ENCODE measurements around the gene ATP1B1.

Gene ATP1B1

GRCh38 chr1:169150641-169151337 lies 44.3 kb downstream of the ATP1B1 start:
- TF ChIP-seq CTCF (IDR thresholded peaks at IDR 0.05), result no peak
- Histone ChIP-seq H3K4me3 (ENCODE audit: low read depth in 1 of 2, low read length in 1 of 2) (no peak overlapping the region), H3K27ac (no peak overlapping the region), H3K36me3 (no peaks in the 10 kb centered on the region), H3K27me3 (no peaks in the 10 kb centered on the region), H3K4me1 (ENCODE audit: control insufficient read depth in 1 of 2, insufficient read depth in 1 of 2, low read depth in 1 of 2, low read length in 1 of 2) (no peaks in the 10 kb centered on the region), H3K9me3 (no peaks in the 10 kb centered on the region)

GRCh38 chr1:169151338-169151837 lies 44.9 kb downstream of the ATP1B1 start:
- no peaks in the 10 kb centered on the region for H3K4me1 ChIP-seq (ENCODE audit: control insufficient read depth in 1 of 2, insufficient read depth in 1 of 2, low read depth in 1 of 2, low read length in 1 of 2)

DNA sequence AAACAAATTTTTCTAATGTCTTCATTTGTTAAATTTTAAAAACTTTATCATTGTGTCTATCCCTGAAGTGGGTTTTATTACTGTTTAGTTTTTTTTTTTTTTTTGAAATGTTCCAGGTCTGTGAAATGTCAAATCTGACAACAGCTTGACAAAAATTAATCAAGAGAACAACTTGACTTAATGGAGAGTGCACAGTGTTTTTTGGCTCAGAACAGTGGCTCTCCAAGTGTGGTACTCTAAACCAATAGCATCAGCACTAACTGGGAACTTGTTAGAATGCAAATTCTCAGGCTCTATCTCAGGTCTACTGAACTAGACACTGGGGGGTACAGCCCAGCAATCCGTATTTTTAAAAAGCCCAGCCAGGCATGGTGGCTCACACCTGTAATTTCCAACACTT lies 49.2 kb downstream of the ATP1B1 start:
- Histone ChIP-seq H3K27me3 (no peaks in the 10 kb centered on the region), H3K4me1 (ENCODE audit: control insufficient read depth in 1 of 2, insufficient read depth in 1 of 2, low read depth in 1 of 2, low read length in 1 of 2) (no peaks in the 10 kb centered on the region), H3K27ac (no peak overlapping the region), H3K4me3 (ENCODE audit: low read depth in 1 of 2, low read length in 1 of 2) (no peak overlapping the region), H3K36me3 (no peaks in the 10 kb centered on the region), H3K9me3 (no peaks in the 10 kb centered on the region)
- no peak for TF ChIP-seq CTCF (IDR thresholded peaks at IDR 0.05)

More at GRCh38 chr1:169151338-169151837, 44.9 kb downstream of the ATP1B1 start:
- Histone ChIP-seq H3K27ac (no peak overlapping the region), H3K4me3 (ENCODE audit: low read depth in 1 of 2, low read length in 1 of 2) (no peak overlapping the region), H3K27me3 (no peaks in the 10 kb centered on the region), H3K36me3 (no peaks in the 10 kb centered on the region), H3K9me3 (no peaks in the 10 kb centered on the region)
- no peak for TF ChIP-seq CTCF (IDR thresholded peaks at IDR 0.05)

- Histone ChIP-seq H3K4me1 (ENCODE audit: control insufficient read depth in 1 of 2, insufficient read depth in 1 of 2, low read depth in 1 of 2, low read length in 1 of 2) (no peaks in the 10 kb centered on the region), H3K9me3 (no peaks in the 10 kb centered on the region), H3K27me3 (no peaks in the 10 kb centered on the region), H3K36me3 (no peaks in the 10 kb centered on the region), H3K27ac (no peak overlapping the region), H3K4me3 (ENCODE audit: low read depth in 1 of 2, low read length in 1 of 2) (no peak overlapping the region)
- TF ChIP-seq CTCF (IDR thresholded peaks at IDR 0.05), result no peak
Measured at GRCh38 chr1:169156580-169156979, 50.1 kb downstream of the ATP1B1 start.

- no peak overlapping the region for H3K27ac ChIP-seq
- H3K36me3 ChIP-seq, result no peaks in the 10 kb centered on the region
- H3K9me3 ChIP-seq, result no peaks in the 10 kb centered on the region
- H3K4me1 ChIP-seq (ENCODE audit: control insufficient read depth in 1 of 2, insufficient read depth in 1 of 2, low read depth in 1 of 2, low read length in 1 of 2), result no peaks in the 10 kb centered on the region
- no peaks in the 10 kb centered on the region for H3K27me3 ChIP-seq
- TF ChIP-seq CTCF (IDR thresholded peaks at IDR 0.05), result no peak
- H3K4me3 ChIP-seq (ENCODE audit: low read depth in 1 of 2, low read length in 1 of 2), result no peak overlapping the region
Measured at GRCh38 chr1:169160845-169161495, 54.5 kb downstream of the ATP1B1 start.
